Measurements from ENCODE around the gene NPR2. TPM values are rescaled to one million over a fixed set of nuclear protein-coding genes. Genes with fewer than 3 reads are reported as not detected.

NPR2 gene
- total RNA-seq, 2 donors from 2014 or later: 22.9 to 26.0 TPM

DNA sequence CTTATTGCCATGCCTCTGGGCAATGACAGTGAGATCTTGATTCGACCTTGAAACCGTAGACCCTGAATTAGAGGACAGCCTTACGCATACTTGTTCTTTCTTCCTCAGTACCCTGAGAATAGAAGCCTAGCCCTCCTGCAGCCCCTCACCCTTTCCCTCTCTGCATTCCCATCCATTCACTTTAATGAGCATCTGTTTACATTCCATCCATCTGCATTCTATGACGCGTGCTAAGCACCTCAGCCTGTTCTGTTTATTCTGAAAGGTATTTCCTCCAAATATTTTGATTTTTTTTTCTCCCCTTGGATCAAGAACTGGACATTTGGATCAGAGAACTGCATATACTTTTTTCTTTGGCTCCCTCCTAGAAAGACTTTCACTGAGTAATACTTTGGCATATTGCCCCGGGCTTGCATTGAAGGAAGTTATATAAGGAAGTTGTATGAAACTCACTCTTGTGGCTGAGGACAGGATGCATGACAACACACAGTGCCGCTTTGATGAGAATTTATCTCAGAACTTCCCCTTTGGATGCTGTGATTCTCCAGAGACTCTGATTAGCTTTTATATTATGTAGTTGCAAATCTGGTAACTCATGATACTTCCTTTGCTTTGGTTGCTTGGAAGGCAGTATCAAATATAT lies 53.4 kb downstream of the NPR2 start:
- Histone ChIP-seq H3K27me3 (ENCODE audit: control insufficient read depth, insufficient read depth, low read length, poor library complexity, severe bottlenecking) (peaks cover 35% of the 10 kb centered on the region), H3K9ac (ENCODE audit: extremely low read depth, low read length, poor library complexity, severe bottlenecking) (no peak overlapping the region), H3K36me3 (ENCODE audit: control insufficient read depth, insufficient read depth, low read length) (peaks cover 6% of the 10 kb centered on the region), H3K9me3 (ENCODE audit: control insufficient read depth, low read length) (no peaks in the 10 kb centered on the region), H3K4me1 (ENCODE audit: control insufficient read depth, insufficient read depth, low read length) (no peaks in the 10 kb centered on the region), H3K4me3 (ENCODE audit: low read length) (no peak overlapping the region), H3K27ac (ENCODE audit: low read depth, low read length) (no peak overlapping the region)
- no peak for TF ChIP-seq CTCF (conservative IDR thresholded peaks at IDR 0.05)
- Mint-ChIP-seq H3K4me3 (no peak overlapping the region), H3K4me1 (peaks cover 21% of the 10 kb centered on the region), H3K27ac (no peak overlapping the region), H3K9me3 (no peaks in the 10 kb centered on the region), H3K36me3 (ENCODE audit: low read depth) (peaks cover 10% of the 10 kb centered on the region), H3K27me3 (ENCODE audit: insufficient read depth) (peaks cover 28% of the 10 kb centered on the region)
- DNase-seq: no peak
- WGBS, 2 experiments (ENCODE audit: insufficient coverage in 1 of 2, insufficient read length in 1 of 2): 74 to 75% methylated on average over 6 to 7 of the region's 7 CpGs

- 40 to 68% methylated on average over 37 to 52 of the region's 53 CpGs for WGBS, 2 experiments (ENCODE audit: insufficient coverage in 1 of 2, insufficient read length in 1 of 2)
- H3K9me3 Mint-ChIP-seq: no peaks in the 10 kb centered on the region
- peaks cover 35% of the 10 kb centered on the region for H3K27me3 ChIP-seq (ENCODE audit: control insufficient read depth, insufficient read depth, low read length, poor library complexity, severe bottlenecking)
- no peaks in the 10 kb centered on the region for H3K9me3 ChIP-seq (ENCODE audit: control insufficient read depth, low read length)
- no peak overlapping the region for H3K27ac ChIP-seq (ENCODE audit: low read depth, low read length)
- peak overlapping the region; percentile 65 for H3K4me3 Mint-ChIP-seq
- peaks cover 10% of the 10 kb centered on the region for H3K36me3 Mint-ChIP-seq (ENCODE audit: low read depth)
- TF ChIP-seq CTCF (conservative IDR thresholded peaks at IDR 0.05): peak; percentile 18
- H3K4me1 ChIP-seq (ENCODE audit: control insufficient read depth, insufficient read depth, low read length): no peaks in the 10 kb centered on the region
- peaks cover 25% of the 10 kb centered on the region for H3K27me3 Mint-ChIP-seq (ENCODE audit: insufficient read depth)
- H3K36me3 ChIP-seq (ENCODE audit: control insufficient read depth, insufficient read depth, low read length): peaks cover 6% of the 10 kb centered on the region
- H3K4me1 Mint-ChIP-seq: peaks cover 11% of the 10 kb centered on the region
- H3K4me3 ChIP-seq (ENCODE audit: low read length): no peak overlapping the region
- H3K9ac ChIP-seq (ENCODE audit: extremely low read depth, low read length, poor library complexity, severe bottlenecking): no peak overlapping the region
- H3K27ac Mint-ChIP-seq: peak overlapping the region; percentile 27
- DNase-seq: peak; percentile 84
Measured at GRCh38 chr9:35845824-35846771, 54.7 kb downstream of the NPR2 start.

DNA sequence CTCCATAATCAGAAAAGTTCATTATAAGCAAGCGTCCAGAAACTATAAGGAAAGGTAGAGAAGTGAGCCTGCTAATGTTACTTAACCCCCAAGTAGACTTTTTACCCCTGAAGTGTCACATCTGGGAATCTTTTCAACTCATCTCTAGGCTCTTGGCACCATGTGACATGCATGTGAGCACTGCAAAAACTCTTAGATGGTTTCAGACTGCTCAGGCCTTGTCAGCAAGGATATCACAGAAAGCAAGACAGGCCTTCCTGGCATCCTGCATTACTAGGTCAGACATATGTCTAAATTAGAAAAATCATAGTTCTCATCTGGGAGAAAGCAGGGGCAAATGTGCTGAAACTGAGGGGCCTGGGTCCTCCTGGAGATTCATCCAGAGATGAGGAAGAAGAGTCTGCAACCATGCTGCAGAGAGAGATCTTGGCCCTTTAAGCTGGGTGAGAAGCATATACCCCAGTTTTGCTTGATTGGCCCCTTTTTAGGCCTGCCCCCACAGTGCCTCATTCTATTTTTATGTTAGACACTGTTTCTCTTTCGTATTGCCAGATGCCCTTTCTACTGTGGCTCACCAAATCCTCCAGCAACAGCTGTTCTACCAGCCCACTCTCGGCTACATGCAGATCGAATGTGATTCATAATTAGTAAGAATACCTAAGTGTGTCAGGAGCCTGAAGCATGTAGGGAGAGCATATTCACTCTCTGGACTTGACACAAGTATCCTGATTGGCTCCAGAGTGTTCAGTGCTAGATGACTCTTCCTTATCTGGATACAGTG lies 56.6 kb downstream of the NPR2 start:
- Histone ChIP-seq H3K4me3 (ENCODE audit: low read length) (no peak overlapping the region), H3K9ac (ENCODE audit: extremely low read depth, low read length, poor library complexity, severe bottlenecking) (no peak overlapping the region), H3K9me3 (ENCODE audit: control insufficient read depth, low read length) (no peaks in the 10 kb centered on the region), H3K36me3 (ENCODE audit: control insufficient read depth, insufficient read depth, low read length) (peaks cover 6% of the 10 kb centered on the region), H3K27ac (ENCODE audit: low read depth, low read length) (no peak overlapping the region), H3K4me1 (ENCODE audit: control insufficient read depth, insufficient read depth, low read length) (no peaks in the 10 kb centered on the region), H3K27me3 (ENCODE audit: control insufficient read depth, insufficient read depth, low read length, poor library complexity, severe bottlenecking) (peaks cover 35% of the 10 kb centered on the region)
- H3K9me3 Mint-ChIP-seq: no peaks in the 10 kb centered on the region
- peaks cover 8% of the 10 kb centered on the region for H3K4me1 Mint-ChIP-seq
- H3K36me3 Mint-ChIP-seq (ENCODE audit: low read depth): peaks cover 10% of the 10 kb centered on the region
- whole genome bisulfite sequencing, 2 experiments (ENCODE audit: insufficient coverage in 1 of 2, insufficient read length in 1 of 2): 91 to 100% methylated on average over 3 to 4 of the region's 4 CpGs
- peaks cover 27% of the 10 kb centered on the region for H3K27me3 Mint-ChIP-seq (ENCODE audit: insufficient read depth)
- H3K4me3 Mint-ChIP-seq: no peak overlapping the region
- no peak overlapping the region for H3K27ac Mint-ChIP-seq
- TF ChIP-seq CTCF (conservative IDR thresholded peaks at IDR 0.05): no peak
- no peak for DNase-seq
